HepG2 (cell line): Measurements from ENCODE around the gene DDR1. TPM values are rescaled to one million over a fixed set of nuclear protein-coding genes. Genes with fewer than 3 reads are reported as not detected.
A peak's percentile ranks its signal among the peaks of the same experiment; 100 is the strongest.

Source experiments
- AHR ChIP-seq: IDR thresholded peaks from 2 replicates; pipeline ENCODE4 v1.6.1; 2018; ENCODE audit warnings: missing genetic modification reagents, missing compliant biosample characterization
- ARID5B ChIP-seq: IDR thresholded peaks from 2 replicates; pipeline ENCODE4 v1.4.0; 2020; ENCODE audit warnings: mild to moderate bottlenecking, missing genetic modification reagents
- ATF2 ChIP-seq: sonication (generic); formaldehyde crosslinking; IDR thresholded peaks from 2 replicates; pipeline ENCODE4 v1.4.0; 2020; ENCODE audit warnings: missing genetic modification reagents
- BRCA1 ChIP-seq: sonication (generic); formaldehyde crosslinking; IDR thresholded peaks from 2 replicates; pipeline ENCODE4 v1.4.0; 2020; ENCODE audit warnings: missing genetic modification reagents
- KIAA2018 ChIP-seq: sonication (generic); formaldehyde crosslinking; IDR thresholded peaks from 2 replicates; pipeline ENCODE4 v1.5.0; 2020; ENCODE audit warnings: mild to moderate bottlenecking, missing genetic modification reagents, borderline replicate concordance
- LBX2 ChIP-seq: sonication (generic); formaldehyde crosslinking; IDR thresholded peaks from 2 replicates; pipeline ENCODE4 v1.5.0; 2020; ENCODE audit warnings: missing genetic modification reagents, mild to moderate bottlenecking, borderline replicate concordance
- MZF1 ChIP-seq: sonication (generic); formaldehyde crosslinking; IDR thresholded peaks from 2 replicates; pipeline ENCODE4 v1.8.1; 2023; ENCODE audit warnings: mild to moderate bottlenecking, missing genetic modification reagents, borderline replicate concordance
- NCOA5 ChIP-seq: sonication (generic); formaldehyde crosslinking; IDR thresholded peaks from 2 replicates; pipeline ENCODE4 v1.4.0; 2020; ENCODE audit warnings: missing genetic modification reagents
- SNAPC2 ChIP-seq: sonication (generic); formaldehyde crosslinking; IDR thresholded peaks from 2 replicates; pipeline ENCODE4 v1.8.1; 2022; ENCODE audit warnings: mild to moderate bottlenecking, missing genetic modification reagents
- STAG1 ChIP-seq: sonication (generic); formaldehyde crosslinking; IDR thresholded peaks from 2 replicates; pipeline ENCODE4 v1.4.0; 2020; ENCODE audit warnings: missing genetic modification reagents
- ZFYVE20 ChIP-seq: sonication (generic); formaldehyde crosslinking; IDR thresholded peaks from 2 replicates; pipeline ENCODE4 v1.8.0; 2023; ENCODE audit warnings: low read depth, mild to moderate bottlenecking, moderate library complexity, missing genetic modification reagents, borderline replicate concordance
- ZNF256 ChIP-seq: sonication (generic); formaldehyde crosslinking; conservative IDR thresholded peaks from 2 replicates; pipeline ENCODE4 v1.4.0; 2020; ENCODE audit warnings: missing genetic modification reagents
- ZNF780A ChIP-seq: sonication (generic); formaldehyde crosslinking; IDR thresholded peaks from 2 replicates; pipeline ENCODE4 v1.8.0; 2022; ENCODE audit warnings: mild to moderate bottlenecking, missing genetic modification reagents, moderate library complexity
- ZSCAN31 ChIP-seq: sonication (generic); formaldehyde crosslinking; IDR thresholded peaks from 2 replicates; pipeline ENCODE4 v1.5.0; 2020; ENCODE audit warnings: low read depth, mild to moderate bottlenecking, missing genetic modification reagents
- polyA plus RNA-seq, 8 experiments: library from polyadenylated mRNA; depleted of rRNA in 3 of 8; stranded (reverse) in 7 of 8; unstranded in 1 of 8; fragments of >200 nt; fragmentation: Illumina TruSeq in 4 of 8; extraction: Trizol in 4 of 8; gene quantifications; 2 replicates each; pipeline versions ENCODE4 v1.2.1 to v1.2.3, GENCODE V29; 2011 to 2016; ENCODE audit warnings: low read depth in 4 of 8, missing spikeins in 1 of 8, mixed read lengths in 1 of 8; ENCODE audit not compliant: insufficient read depth in 1 of 8
- total RNA-seq, 5 experiments: library from RNA; depleted of rRNA; stranded (reverse); fragments of >200 nt; fragmentation: Illumina TruSeq; extraction: Trizol; gene quantifications; 2 replicates each; pipeline ENCODE4 v1.2.3, GENCODE V29; 2016; ENCODE audit warnings: low read depth in 1 of 5

DDR1 gene
- total and polyA plus RNA-seq, 2 of the 13 experiments (the other 11 are each of a cell fraction or from before 2014, with no cell fraction given), result 16.7 to 20.2 TPM

- TF ChIP-seq SNAPC2 (CRISPR knock-in tag) (no peak), ZNF780A (no peak), BRCA1 (no peak), NCOA5 (CRISPR knock-in tag) (no peak), ATF2 (CRISPR knock-in tag) (no peak), ZFYVE20 (CRISPR knock-in tag) (no peak), STAG1 (CRISPR knock-in tag) (no peak), ZNF256 (0 out of 2 replicates have a peak, but pooled peaks have one; percentile 4), ZSCAN31 (0 out of 2 replicates have a peak, but pooled peaks have one; percentile 48), AHR (CRISPR knock-in tag) (0 out of 2 replicates have a peak, but pooled peaks have one; percentile 42), KIAA2018 (no peak), MZF1 (CRISPR knock-in tag) (no peak), LBX2 (CRISPR knock-in tag) (no peak), ARID5B (CRISPR knock-in tag) (no peak)
Observed at GRCh38 chr6:30885481-30885998, 1.2 kb downstream of the DDR1 start (continued).
